GM12875 (cell line): ENCODE measurements around the gene FLAD1.
"Not testable (repeated sequence)": the region's sequence is repeated elsewhere in the genome, so short reads cannot be mapped to it uniquely, and the experiment has no call there.

Experiments
- H3K4me3 ChIP-seq: one replicate; pipeline ENCODE4 v1.5.1; 2011; ENCODE audit warnings: low read depth, low read length, control low read depth
- CTCF ChIP-seq: IDR thresholded peaks from 2 replicates; pipeline ENCODE4 v1.5.1; 2011; ENCODE audit warnings: low read depth, mild to moderate bottlenecking, control low read depth, inconsistent platforms, low read length, moderate library complexity, borderline replicate concordance; ENCODE audit not compliant: insufficient read depth

The FLAD1 gene

GRCh38 chr1:154994591-154994990 is 11.4 kb downstream of the FLAD1 start:
- no peak for TF ChIP-seq CTCF
- no peak overlapping the region for H3K4me3 ChIP-seq

- peak; percentile 18; the same call in 1 of the 2 replicates for TF ChIP-seq CTCF
These were observed 12.3 kb downstream of the FLAD1 start for GRCh38 chr1:154995301-154995983.

GRCh38 chr1:154996966-154997701 is 14.0 kb downstream of the FLAD1 start:
- no peak for TF ChIP-seq CTCF
- H3K4me3 ChIP-seq, result no peak overlapping the region

More at GRCh38 chr1:154995301-154995983, 12.3 kb downstream of the FLAD1 start:
- not testable (repeated sequence) for H3K4me3 ChIP-seq

- TF ChIP-seq CTCF, result 0 out of 2 replicates have a peak, but pooled peaks have one; percentile 27
- no peak overlapping the region for H3K4me3 ChIP-seq
These were observed 15.1 kb downstream of the FLAD1 start for GRCh38 chr1:154998201-154998780.

GRCh38 chr1:154998818-154999570 is 15.8 kb downstream of the FLAD1 start:
- H3K4me3 ChIP-seq, result peak overlapping the region; percentile 48
- peak; percentile 90 for TF ChIP-seq CTCF

GRCh38 chr1:154999571-155000410 is 16.6 kb downstream of the FLAD1 start:
- no peak for TF ChIP-seq CTCF
- H3K4me3 ChIP-seq, result peak overlapping the region; percentile 81
